Left lung (tissue), 10 donors: ENCODE measurements around the gene DHRS7. TPM values are rescaled to one million over a fixed set of nuclear protein-coding genes. Genes with fewer than 3 reads are reported as not detected.

Experiments
- ATAC-seq: fragments of 200-7000 bp; cut with Tn5 transposase; one replicate; pipeline ENCODE4 v1.9.1; 2020; ENCODE audit warnings: moderate library complexity
- DNase-seq, 4 donors: peaks; one replicate each; pipeline ENCODE4 v3.0.0-alpha.2; 2013 to 2020
- H3K27ac ChIP-seq, 2 donors: fragments of 200-600 bp; sonication (generic) in 1 of 2; one replicate each; pipeline versions ENCODE4 v1.5.0 to v1.8.0; 2020 to 2021
- H3K27me3 ChIP-seq, 2 donors: fragments of 200-600 bp; sonication (generic) in 1 of 2; one replicate each; pipeline versions ENCODE4 v1.5.0 to v1.8.0; 2020 to 2021
- H3K36me3 ChIP-seq, 2 donors: fragments of 200-600 bp; sonication (generic) in 1 of 2; one replicate each; pipeline versions ENCODE4 v1.5.0 to v1.8.0; 2020 to 2021
- H3K4me1 ChIP-seq, 2 donors: fragments of 200-600 bp; one replicate each; pipeline ENCODE4 v1.8.0; 2021
- H3K4me3 ChIP-seq, 2 donors: fragments of 200-600 bp; sonication (generic) in 1 of 2; one replicate each; pipeline versions ENCODE4 v1.5.0 to v1.8.0; 2020 to 2021; ENCODE audit warnings: mild to moderate bottlenecking in 1 of 2
- H3K9me3 ChIP-seq, 2 donors: fragments of 200-600 bp; sonication (generic) in 1 of 2; one replicate each; pipeline versions ENCODE4 v1.5.0 to v1.8.0; 2020 to 2021
- CTCF ChIP-seq, 2 donors: fragments of 200-600 bp; sonication (generic) in 1 of 2; IDR thresholded peaks; one replicate each; pipeline versions ENCODE4 v1.5.0 to v1.8.0; 2021; ENCODE audit warnings: antibody characterized with exemption in 2 of 2
- intact Hi-C, 2 donors: fragments of 100-400 bp; cut with DNase I; formaldehyde crosslinking; loops; one replicate each; pipeline versions ENCODE4 v1.11.2 to v1.14.2; 2022
- polyA plus RNA-seq, 6 donors: library from polyadenylated mRNA; unstranded; fragments of 120-200 nt; gene quantifications; one replicate each; pipeline ENCODE4 v1.2.1, GENCODE V29; 2013; ENCODE audit not compliant: insufficient read length in 6 of 6
- total RNA-seq, 2 donors: library from RNA; stranded (reverse); fragmentation: NEBNext Ultra II Directional; extraction: Animal tissue kit (Norgen Biotek cat#: 25700); gene quantifications; one replicate each; pipeline ENCODE4 v1.2.1, GENCODE V29; 2021
- donor health status: DM: no; HTN: yes; CAD: no.
- donor health status: DM: no; HTN: no; CAD: no.

Gene DHRS7
- total and polyA plus RNA-seq, 8 donors, result 52.9 to 122 (median 57.8) TPM

GRCh38 chr14:60114881-60115280 lies 50.3 kb downstream of the DHRS7 start:
- H3K4me3 ChIP-seq, result no peak overlapping the region
- H3K27ac ChIP-seq, result no peak overlapping the region
- H3K27me3 ChIP-seq, result no peaks in the 10 kb centered on the region
- no peaks in the 10 kb centered on the region for H3K9me3 ChIP-seq
- no peak for DNase-seq
- H3K36me3 ChIP-seq, result peaks cover 0 to 47% of the 10 kb centered on the region in 2 donors
- no peaks in the 10 kb centered on the region for H3K4me1 ChIP-seq
- ATAC-seq, result no peak
- TF ChIP-seq CTCF (IDR thresholded peaks at IDR 0.05), result no peak
- intact Hi-C loops, result no loop called here

GRCh38 chr14:60111732-60112131 lies 53.5 kb downstream of the DHRS7 start:
- H3K4me1 ChIP-seq, result no peaks in the 10 kb centered on the region
- no peak for DNase-seq
- H3K27ac ChIP-seq, result no peak overlapping the region
- intact Hi-C loops, result no loop called here
- H3K4me3 ChIP-seq, result no peak overlapping the region
- ATAC-seq, result no peak
- H3K36me3 ChIP-seq, result peaks cover 0 to 21% of the 10 kb centered on the region in 2 donors
- no peaks in the 10 kb centered on the region for H3K9me3 ChIP-seq
- no peaks in the 10 kb centered on the region for H3K27me3 ChIP-seq
- TF ChIP-seq CTCF (IDR thresholded peaks at IDR 0.05), result no peak

- Histone ChIP-seq H3K27ac (no peak overlapping the region), H3K36me3 (peaks cover 0 to 8% of the 10 kb centered on the region in 2 donors), H3K4me1 (no peaks in the 10 kb centered on the region), H3K9me3 (no peaks in the 10 kb centered on the region), H3K27me3 (no peaks in the 10 kb centered on the region), H3K4me3 (no peak overlapping the region)
- no peak for TF ChIP-seq CTCF (IDR thresholded peaks at IDR 0.05)
- DNase-seq (no peak), ATAC-seq (no peak)
- intact Hi-C loops, result no loop called here
Measured at GRCh38 chr14:60107477-60107876, 57.7 kb downstream of the DHRS7 start.

DNA sequence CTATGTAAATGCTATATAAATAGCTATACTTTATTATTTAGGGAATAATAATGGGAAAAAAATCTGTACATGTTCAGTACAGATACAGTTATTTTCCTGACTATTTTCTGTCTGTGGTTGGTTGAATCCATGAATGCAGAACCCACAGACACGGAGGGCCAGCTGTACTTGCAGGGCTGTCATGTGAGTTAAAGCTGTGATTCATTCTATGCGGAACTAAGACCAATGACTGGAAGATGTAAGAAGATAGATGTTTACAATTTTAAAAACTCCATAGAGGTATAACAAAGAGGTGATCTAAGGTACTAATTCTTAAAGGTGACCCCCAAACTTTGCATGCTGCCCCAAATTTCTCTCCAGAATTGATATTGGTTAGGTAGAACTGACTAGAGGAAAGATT lies 58.9 kb downstream of the DHRS7 start:
- H3K4me3 ChIP-seq, result no peak overlapping the region
- H3K27me3 ChIP-seq, result no peaks in the 10 kb centered on the region
- TF ChIP-seq CTCF (IDR thresholded peaks at IDR 0.05), result no peak
- no peak overlapping the region for H3K27ac ChIP-seq
- DNase-seq (peak in 1 of 4 donors; percentile 38), ATAC-seq (peak; percentile 46)
- intact Hi-C loops, result no loop called here
- H3K36me3 ChIP-seq, result peaks cover 0 to 8% of the 10 kb centered on the region in 2 donors
- peaks cover 0 to 4% of the 10 kb centered on the region in 2 donors for H3K4me1 ChIP-seq
- H3K9me3 ChIP-seq, result no peaks in the 10 kb centered on the region

GRCh38 chr14:60102389-60102788 lies 62.8 kb downstream of the DHRS7 start:
- H3K27ac ChIP-seq, result peak overlapping the region in 1 of 2 donors; percentile 16
- TF ChIP-seq CTCF (IDR thresholded peaks at IDR 0.05), result no peak
- no peak overlapping the region for H3K4me3 ChIP-seq
- DNase-seq, result no peak
- H3K27me3 ChIP-seq, result no peaks in the 10 kb centered on the region
- peaks cover 0 to 4% of the 10 kb centered on the region in 2 donors for H3K4me1 ChIP-seq
- intact Hi-C loops, result no loop called here
- ATAC-seq, result no peak
- no peaks in the 10 kb centered on the region for H3K9me3 ChIP-seq
- peaks cover 0 to 9% of the 10 kb centered on the region in 2 donors for H3K36me3 ChIP-seq
